PFSK-1 (cell line): Measurements from ENCODE around the gene PRODH.

Source experiments
- POLR2AphosphoS5 ChIP-seq: IDR thresholded peaks from 2 replicates; pipeline ENCODE4 v1.6.1; 2012; ENCODE audit warnings: low read depth, mild to moderate bottlenecking, control low read depth, low read length, moderate library complexity
- TF ChIP-seq, protein P1 (sequence below), 2 experiments: IDR thresholded peaks; 2 replicates each; pipeline versions ENCODE4 v1.6.1 to v1.8.0; 2011 to 2012; ENCODE audit warnings: low read depth in 2 of 2, low read length in 2 of 2, control low read depth in 1 of 2, inconsistent platforms in 1 of 2, mild to moderate bottlenecking in 1 of 2, moderate library complexity in 1 of 2; ENCODE audit not compliant: insufficient read depth in 1 of 2

- no peak for TF ChIP-seq POLR2AphosphoS5
- TF ChIP-seq, protein P1, sequence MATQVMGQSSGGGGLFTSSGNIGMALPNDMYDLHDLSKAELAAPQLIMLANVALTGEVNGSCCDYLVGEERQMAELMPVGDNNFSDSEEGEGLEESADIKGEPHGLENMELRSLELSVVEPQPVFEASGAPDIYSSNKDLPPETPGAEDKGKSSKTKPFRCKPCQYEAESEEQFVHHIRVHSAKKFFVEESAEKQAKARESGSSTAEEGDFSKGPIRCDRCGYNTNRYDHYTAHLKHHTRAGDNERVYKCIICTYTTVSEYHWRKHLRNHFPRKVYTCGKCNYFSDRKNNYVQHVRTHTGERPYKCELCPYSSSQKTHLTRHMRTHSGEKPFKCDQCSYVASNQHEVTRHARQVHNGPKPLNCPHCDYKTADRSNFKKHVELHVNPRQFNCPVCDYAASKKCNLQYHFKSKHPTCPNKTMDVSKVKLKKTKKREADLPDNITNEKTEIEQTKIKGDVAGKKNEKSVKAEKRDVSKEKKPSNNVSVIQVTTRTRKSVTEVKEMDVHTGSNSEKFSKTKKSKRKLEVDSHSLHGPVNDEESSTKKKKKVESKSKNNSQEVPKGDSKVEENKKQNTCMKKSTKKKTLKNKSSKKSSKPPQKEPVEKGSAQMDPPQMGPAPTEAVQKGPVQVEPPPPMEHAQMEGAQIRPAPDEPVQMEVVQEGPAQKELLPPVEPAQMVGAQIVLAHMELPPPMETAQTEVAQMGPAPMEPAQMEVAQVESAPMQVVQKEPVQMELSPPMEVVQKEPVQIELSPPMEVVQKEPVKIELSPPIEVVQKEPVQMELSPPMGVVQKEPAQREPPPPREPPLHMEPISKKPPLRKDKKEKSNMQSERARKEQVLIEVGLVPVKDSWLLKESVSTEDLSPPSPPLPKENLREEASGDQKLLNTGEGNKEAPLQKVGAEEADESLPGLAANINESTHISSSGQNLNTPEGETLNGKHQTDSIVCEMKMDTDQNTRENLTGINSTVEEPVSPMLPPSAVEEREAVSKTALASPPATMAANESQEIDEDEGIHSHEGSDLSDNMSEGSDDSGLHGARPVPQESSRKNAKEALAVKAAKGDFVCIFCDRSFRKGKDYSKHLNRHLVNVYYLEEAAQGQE (IDR thresholded peaks at IDR 0.05; ENCODE audit: insufficient read depth in 1 of 2, low read depth in 2 of 2, low read length in 2 of 2): no peak
These were observed 19.6 kb upstream of the PRODH start for GRCh38 chr22:18955696-18956095.
